Lung (tissue), 12 donors: ENCODE measurements around the gene ZNF518A. TPM values are rescaled to one million over a fixed set of nuclear protein-coding genes. Genes with fewer than 3 reads are reported as not detected.

Experiments used
- ATAC-seq: fragments of 200-7000 bp; cut with Tn5 transposase; one replicate; pipeline ENCODE4 v1.9.1; 2020; ENCODE audit warnings: moderate number of reproducible peaks; ENCODE audit not compliant: insufficient read depth, low FRiP score
- DNase-seq, 3 donors: peaks; one replicate each; pipeline ENCODE4 v3.0.0-alpha.2; 2013 to 2017
- H3K27ac ChIP-seq, 2 donors: one replicate each; pipeline ENCODE4 v1.5.1; 2013; ENCODE audit warnings: mild to moderate bottlenecking in 2 of 2, moderate library complexity in 2 of 2, control low read depth in 1 of 2, inconsistent platforms in 1 of 2, low read depth in 1 of 2, low read length in 1 of 2
- H3K27me3 ChIP-seq, 3 donors: one replicate each; pipeline ENCODE4 v1.5.1; 2013; ENCODE audit warnings: low read length in 2 of 3; ENCODE audit not compliant: control insufficient read depth in 3 of 3, insufficient read depth in 3 of 3
- H3K36me3 ChIP-seq, 4 donors: one replicate each; pipeline ENCODE4 v1.5.1; 2013; ENCODE audit warnings: low read length in 4 of 4, mild to moderate bottlenecking in 1 of 4, moderate library complexity in 1 of 4; ENCODE audit not compliant: control insufficient read depth in 4 of 4, insufficient read depth in 4 of 4
- H3K4me1 ChIP-seq, 5 donors: one replicate each; pipeline ENCODE4 v1.5.1; 2013; ENCODE audit warnings: low read length in 5 of 5, mild to moderate bottlenecking in 2 of 5, moderate library complexity in 1 of 5; ENCODE audit not compliant: control insufficient read depth in 5 of 5, insufficient read depth in 5 of 5
- H3K4me3 ChIP-seq: one replicate; pipeline ENCODE4 v1.5.1; 2013; ENCODE audit warnings: mild to moderate bottlenecking, control low read depth, moderate library complexity
- H3K9ac ChIP-seq, 2 donors: one replicate each; pipeline ENCODE4 v1.5.1; 2013; ENCODE audit warnings: low read length in 2 of 2, control low read depth in 1 of 2; ENCODE audit not compliant: insufficient read depth in 1 of 2
- H3K9me3 ChIP-seq, 4 donors: one replicate each; pipeline ENCODE4 v1.5.1; 2013; ENCODE audit warnings: low read length in 3 of 4, mild to moderate bottlenecking in 1 of 4, moderate library complexity in 1 of 4; ENCODE audit not compliant: control insufficient read depth in 4 of 4, insufficient read depth in 3 of 4
- WGBS, 2 donors: extraction: QIAGEN DNeasy Blood & Tissue Kit; methylation state at CpG; one replicate each; pipeline ENCODE4 v1.1.7; 2013; 5-methylcytosine and 5-hydroxymethylcytosine counted together
- polyA plus RNA-seq, 2 donors: library from polyadenylated mRNA; stranded (reverse); fragments of 200-250 nt; gene quantifications; one replicate each; pipeline ENCODE4 v1.2.1, GENCODE V29; 2013
- total RNA-seq, 2 donors: library from RNA; depleted of rRNA in 1 of 2; stranded (reverse); fragments of >200 nt in 1 of 2; gene quantifications; one replicate each; pipeline ENCODE4 v1.2.1, GENCODE V29; 2014 to 2021
- TF ChIP-seq, protein P1 (sequence below): IDR thresholded peaks from 2 replicates; pipeline ENCODE4 v1.5.1; 2012; ENCODE audit warnings: mild to moderate bottlenecking; ENCODE audit errors: control extremely low read depth, extremely low read depth
- donor health status: control.
- donor health status: control.
- donor health status: Bipolar disorder and iron deficiency.
- donor health status: healthy.
- donor health status: DM: yes; HTN: yes; CAD: no.

ZNF518A gene
- total and polyA plus RNA-seq, 4 donors: 4.4 to 68.2 (median 13.4) TPM

DNA sequence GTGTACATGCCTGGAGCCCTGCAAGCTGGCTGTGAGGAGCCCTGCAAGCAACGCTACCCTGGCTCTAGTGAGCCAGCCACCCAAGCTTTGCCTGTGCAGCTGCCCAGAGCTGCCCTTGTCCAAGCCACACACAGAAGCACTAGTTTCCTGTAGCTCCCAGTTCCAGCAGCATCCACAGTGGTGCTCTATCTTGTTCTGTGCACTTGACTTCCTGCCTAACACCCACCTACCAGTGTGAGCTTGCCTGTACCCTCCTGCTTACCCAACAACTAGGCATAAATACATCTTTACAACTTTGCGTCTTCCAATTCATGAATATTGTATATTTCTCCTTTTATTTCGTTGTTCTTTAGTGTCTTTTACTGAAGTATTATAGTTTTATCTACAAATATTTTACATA is 32.2 kb upstream of the ZNF518A start:
- 86 to 99% methylated on average over 3 of the region's 3 CpGs for WGBS, 2 donors
- DNase-seq: no peak
- Histone ChIP-seq H3K4me1 (no peaks in the 10 kb centered on the region), H3K27ac (no peak overlapping the region), H3K4me3 (no peak overlapping the region), H3K9me3 (peaks cover 0 to 6% (median 0%) of the 10 kb centered on the region in 4 donors), H3K9ac (no peak overlapping the region), H3K27me3 (peaks cover 6 to 71% (median 52%) of the 10 kb centered on the region in 3 donors), H3K36me3 (no peaks in the 10 kb centered on the region)
- TF ChIP-seq, protein P1, sequence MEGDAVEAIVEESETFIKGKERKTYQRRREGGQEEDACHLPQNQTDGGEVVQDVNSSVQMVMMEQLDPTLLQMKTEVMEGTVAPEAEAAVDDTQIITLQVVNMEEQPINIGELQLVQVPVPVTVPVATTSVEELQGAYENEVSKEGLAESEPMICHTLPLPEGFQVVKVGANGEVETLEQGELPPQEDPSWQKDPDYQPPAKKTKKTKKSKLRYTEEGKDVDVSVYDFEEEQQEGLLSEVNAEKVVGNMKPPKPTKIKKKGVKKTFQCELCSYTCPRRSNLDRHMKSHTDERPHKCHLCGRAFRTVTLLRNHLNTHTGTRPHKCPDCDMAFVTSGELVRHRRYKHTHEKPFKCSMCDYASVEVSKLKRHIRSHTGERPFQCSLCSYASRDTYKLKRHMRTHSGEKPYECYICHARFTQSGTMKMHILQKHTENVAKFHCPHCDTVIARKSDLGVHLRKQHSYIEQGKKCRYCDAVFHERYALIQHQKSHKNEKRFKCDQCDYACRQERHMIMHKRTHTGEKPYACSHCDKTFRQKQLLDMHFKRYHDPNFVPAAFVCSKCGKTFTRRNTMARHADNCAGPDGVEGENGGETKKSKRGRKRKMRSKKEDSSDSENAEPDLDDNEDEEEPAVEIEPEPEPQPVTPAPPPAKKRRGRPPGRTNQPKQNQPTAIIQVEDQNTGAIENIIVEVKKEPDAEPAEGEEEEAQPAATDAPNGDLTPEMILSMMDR: no peak
- no peak for ATAC-seq

DNA sequence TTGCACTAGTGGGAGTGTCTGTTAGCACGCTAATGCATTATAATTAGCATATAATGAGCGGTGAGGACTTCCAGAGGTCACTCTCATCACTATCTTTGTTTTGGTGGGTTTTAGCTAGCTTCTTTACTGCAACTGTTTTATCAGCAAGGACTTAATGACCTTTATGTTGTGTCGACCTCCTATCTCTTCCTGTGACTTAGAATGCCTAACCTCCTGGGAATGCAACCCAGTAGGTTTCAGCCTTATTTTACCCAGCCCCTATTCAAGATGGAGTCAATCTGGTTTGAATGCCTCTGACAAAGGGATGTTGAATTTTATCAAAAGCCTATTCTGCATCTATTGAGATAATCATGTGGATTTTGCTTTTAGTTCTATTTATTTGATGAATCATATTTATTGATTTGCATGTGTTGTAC is 22.5 kb upstream of the ZNF518A start:
- no peaks in the 10 kb centered on the region for H3K4me1 ChIP-seq
- peaks cover 0 to 29% (median 25%) of the 10 kb centered on the region in 3 donors for H3K27me3 ChIP-seq
- H3K4me3 ChIP-seq: no peak overlapping the region
- no peak for DNase-seq
- no peak for ATAC-seq
- peaks cover 0 to 2% (median 0%) of the 10 kb centered on the region in 4 donors for H3K9me3 ChIP-seq
- H3K36me3 ChIP-seq: no peaks in the 10 kb centered on the region
- H3K9ac ChIP-seq: no peak overlapping the region
- H3K27ac ChIP-seq: no peak overlapping the region
- WGBS, 2 donors: 54 to 63% methylated on average over 3 of the region's 3 CpGs
- TF ChIP-seq, protein P1: no peak

DNA sequence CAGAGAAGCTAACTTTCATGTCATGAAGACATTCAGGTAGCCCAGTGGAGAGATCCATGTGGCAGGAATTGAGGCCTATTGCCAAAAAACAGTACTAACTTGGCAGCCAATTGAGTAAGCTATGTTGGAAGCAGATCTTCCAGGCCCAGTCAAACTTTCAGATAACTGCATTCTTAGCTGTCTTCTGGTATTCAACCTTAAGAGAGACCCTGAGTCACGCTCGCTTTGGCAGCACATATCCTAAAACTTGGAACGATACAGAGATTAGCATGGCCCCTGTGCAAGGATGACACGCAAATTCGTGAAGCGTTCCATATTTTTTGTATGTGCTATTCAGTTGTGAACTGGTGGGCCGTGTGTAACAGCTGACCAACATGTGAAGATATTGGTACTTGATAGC is 17.6 kb upstream of the ZNF518A start:
- Histone ChIP-seq H3K36me3 (no peaks in the 10 kb centered on the region), H3K4me1 (no peaks in the 10 kb centered on the region), H3K9me3 (peaks cover 0 to 3% (median 0%) of the 10 kb centered on the region in 4 donors), H3K9ac (no peak overlapping the region), H3K4me3 (no peak overlapping the region), H3K27me3 (peaks cover 0 to 39% (median 31%) of the 10 kb centered on the region in 3 donors), H3K27ac (no peak overlapping the region)
- TF ChIP-seq, protein P1: no peak
- WGBS, 2 donors: 94 to 95% methylated on average over 7 of the region's 7 CpGs
- DNase-seq (no peak), ATAC-seq (no peak)
